Fibroblast of gingiva (primary cell): ENCODE measurements around the gene PSEN2.
"Not testable (repeated sequence)": the region's sequence is repeated elsewhere in the genome, so short reads cannot be mapped to it uniquely, and the experiment has no call there.

Experiments
- DNase-seq: peaks from one replicate; pipeline ENCODE4 v3.0.0-alpha.2; 2011; ENCODE audit warnings: low read depth

PSEN2 gene

GRCh38 chr1:226870401-226871279, at the start of gene PSEN2:
TSS of gene PSEN2 (plus strand) at chr1:226870616. CDS start at chr1:226881908, 11,292 bp downstream.
- DNase-seq: peak; percentile 54

GRCh38 chr1:226820941-226821718, 49.3 kb upstream of the PSEN2 start:
- DNase-seq: peak; percentile 95

GRCh38 chr1:226821719-226822085, 48.7 kb upstream of the PSEN2 start:
- peak; percentile 39 for DNase-seq

- no peak for DNase-seq
Observed at GRCh38 chr1:226823643-226824042, 46.8 kb upstream of the PSEN2 start.

- DNase-seq: no peak
Observed at GRCh38 chr1:226825037-226825745, 45.2 kb upstream of the PSEN2 start.

- DNase-seq: no peak
Observed at GRCh38 chr1:226825746-226826100, 44.7 kb upstream of the PSEN2 start.

- no peak for DNase-seq
Observed at GRCh38 chr1:226826479-226827261, 43.7 kb upstream of the PSEN2 start.

- no peak for DNase-seq
Observed at GRCh38 chr1:226827458-226827857, 43.0 kb upstream of the PSEN2 start.

GRCh38 chr1:226827968-226828513, 42.4 kb upstream of the PSEN2 start:
- DNase-seq: peak; percentile 92

- DNase-seq: no peak
Observed at GRCh38 chr1:226829105-226829504, 41.3 kb upstream of the PSEN2 start.

GRCh38 chr1:226831953-226832352, 38.5 kb upstream of the PSEN2 start:
- DNase-seq: no peak

GRCh38 chr1:226832613-226833012, 37.8 kb upstream of the PSEN2 start:
- DNase-seq: no peak

- DNase-seq: not testable (repeated sequence)
Observed at GRCh38 chr1:226834179-226834578, 36.2 kb upstream of the PSEN2 start.

- DNase-seq: peak; percentile 12
Observed at GRCh38 chr1:226835396-226835795, 35.0 kb upstream of the PSEN2 start.

GRCh38 chr1:226837966-226838365, 32.5 kb upstream of the PSEN2 start:
- DNase-seq: not testable (repeated sequence)

- no peak for DNase-seq
Observed at GRCh38 chr1:226838456-226838855, 32.0 kb upstream of the PSEN2 start.

GRCh38 chr1:226845624-226846023, 24.8 kb upstream of the PSEN2 start:
- DNase-seq: no peak

GRCh38 chr1:226846786-226847185, 23.6 kb upstream of the PSEN2 start:
- DNase-seq: peak; percentile 6

- not testable (repeated sequence) for DNase-seq
Observed at GRCh38 chr1:226854548-226854947, 15.9 kb upstream of the PSEN2 start.

GRCh38 chr1:226862890-226863289, 7.5 kb upstream of the PSEN2 start:
- peak; percentile 38 for DNase-seq

GRCh38 chr1:226863446-226863845, 7.0 kb upstream of the PSEN2 start:
- DNase-seq: peak; percentile 77
